WTC11 (cell line): ENCODE results near the gene ZNF43. TPM values are rescaled to one million over a fixed set of nuclear protein-coding genes. Genes with fewer than 3 reads are reported as not detected.

ENCODE experiments used
- ATAC-seq: fragments of 200-7000 bp; cut with Tn5 transposase; 2 replicates; pipeline ENCODE4 v1.10.0; 2021; ENCODE audit warnings: mild to moderate bottlenecking, moderate library complexity
- CTCF ChIA-PET: fragments of 300-600 bp; sonication (Branson Sonifier 250); formaldehyde crosslinking; loops from one replicate; lab custom pipeline; 2021; ENCODE audit warnings: antibody characterized with exemption; lab: Charles Lee
- POLR2A ChIA-PET: fragments of 350-600 bp; sonication (Branson Sonifier 250); formaldehyde crosslinking; loops from one replicate; lab custom pipeline; 2021; ENCODE audit warnings: antibody characterized with exemption; lab: Charles Lee
- DNase-seq: peaks from one replicate; pipeline ENCODE4 v3.0.0; 2021; ENCODE audit warnings: low spot score
- H3K27ac Mint-ChIP-seq: 2 replicates; pipeline ENCODE4 v1.8.0; 2021; ENCODE audit warnings: mixed read lengths
- H3K27me3 Mint-ChIP-seq: 2 replicates; pipeline ENCODE4 v1.8.0; 2021; ENCODE audit warnings: low read depth, mild to moderate bottlenecking, moderate library complexity, mixed read lengths
- H3K36me3 Mint-ChIP-seq: 2 replicates; pipeline ENCODE4 v1.8.0; 2021; ENCODE audit warnings: mixed read lengths
- H3K4me1 Mint-ChIP-seq: 2 replicates; pipeline ENCODE4 v1.8.0; 2022; ENCODE audit warnings: mixed read lengths
- H3K4me3 Mint-ChIP-seq: 2 replicates; pipeline ENCODE4 v1.8.0; 2021; ENCODE audit warnings: mild to moderate bottlenecking, moderate library complexity, mixed read lengths
- H3K9me3 Mint-ChIP-seq: 2 replicates; pipeline ENCODE4 v1.8.0; 2021; ENCODE audit warnings: mixed read lengths
- AR ChIP-seq: fragments of 250-450 bp; sonication (Bioruptor Pico); IDR thresholded peaks from 2 replicates; pipeline ENCODE4 v1.9.0; 2021; ENCODE audit warnings: mild to moderate bottlenecking
- ATF6 ChIP-seq: sonication (generic); formaldehyde crosslinking; IDR thresholded peaks from 2 replicates; pipeline ENCODE4 v1.8.1; 2023; ENCODE audit warnings: mild to moderate bottlenecking, missing genetic modification reagents
- CREB1 ChIP-seq: sonication (generic); formaldehyde crosslinking; IDR thresholded peaks from 2 replicates; pipeline ENCODE4 v1.8.0; 2023; ENCODE audit warnings: mild to moderate bottlenecking, missing genetic modification reagents
- CTCF ChIP-seq: fragments of 200-600 bp; IDR thresholded peaks from 2 replicates; pipeline ENCODE4 v1.8.0; 2022; ENCODE audit warnings: antibody characterized with exemption
- E2F4 ChIP-seq: sonication (generic); formaldehyde crosslinking; IDR thresholded peaks from 2 replicates; pipeline ENCODE4 v1.8.1; 2022; ENCODE audit warnings: low read depth, mild to moderate bottlenecking, moderate library complexity, missing genetic modification reagents, borderline replicate concordance
- EMX1 ChIP-seq: fragments of 250-450 bp; sonication (Bioruptor Pico); IDR thresholded peaks from 2 replicates; pipeline ENCODE4 v1.8.0; 2021; ENCODE audit warnings: mild to moderate bottlenecking
- FOXP4 ChIP-seq: sonication (generic); formaldehyde crosslinking; IDR thresholded peaks from 2 replicates; pipeline ENCODE4 v1.8.0; 2022; ENCODE audit warnings: mild to moderate bottlenecking, missing genetic modification reagents
- MYBL2 ChIP-seq: sonication (generic); formaldehyde crosslinking; IDR thresholded peaks from 2 replicates; pipeline ENCODE4 v1.8.1; 2023; ENCODE audit warnings: mild to moderate bottlenecking, moderate library complexity, missing genetic modification reagents
- NFYB ChIP-seq: sonication (generic); formaldehyde crosslinking; conservative IDR thresholded peaks from 2 replicates; pipeline ENCODE4 v1.8.0; 2022; ENCODE audit warnings: low read depth, missing genetic modification reagents
- PRRX2 ChIP-seq: fragments of 250-450 bp; sonication (Bioruptor Pico); IDR thresholded peaks from 2 replicates; pipeline ENCODE4 v1.8.0; 2021; ENCODE audit warnings: mild to moderate bottlenecking
- RORB ChIP-seq: fragments of 250-450 bp; sonication (Bioruptor Pico); IDR thresholded peaks from 2 replicates; pipeline ENCODE4 v1.9.0; 2021; ENCODE audit warnings: mild to moderate bottlenecking
- SOX15 ChIP-seq: fragments of 250-450 bp; sonication (Bioruptor Pico); IDR thresholded peaks from 2 replicates; pipeline ENCODE4 v1.9.0; 2021; ENCODE audit warnings: mild to moderate bottlenecking
- TEAD4 ChIP-seq: sonication (generic); formaldehyde crosslinking; IDR thresholded peaks from 2 replicates; pipeline ENCODE4 v1.8.0; 2022; ENCODE audit warnings: mild to moderate bottlenecking, missing genetic modification reagents
- ZBTB21 ChIP-seq: sonication (generic); formaldehyde crosslinking; IDR thresholded peaks from 2 replicates; pipeline ENCODE4 v1.8.1; 2023; ENCODE audit warnings: mild to moderate bottlenecking, missing genetic modification reagents, borderline replicate concordance
- ZNF219 ChIP-seq: sonication (generic); formaldehyde crosslinking; IDR thresholded peaks from 2 replicates; pipeline ENCODE4 v1.8.0; 2023; ENCODE audit warnings: missing genetic modification reagents, mild to moderate bottlenecking, borderline replicate concordance
- ZNF416 ChIP-seq: fragments of 250-450 bp; sonication (Bioruptor Pico); IDR thresholded peaks from 2 replicates; pipeline ENCODE4 v1.9.0; 2021; ENCODE audit warnings: mild to moderate bottlenecking, inconsistent platforms
- ZNF423 ChIP-seq: fragments of 250-450 bp; sonication (Bioruptor Pico); IDR thresholded peaks from 2 replicates; pipeline ENCODE4 v2.1.2; 2022; ENCODE audit warnings: mild to moderate bottlenecking, moderate library complexity
- ZNF425 ChIP-seq: fragments of 250-450 bp; sonication (Bioruptor Pico); conservative IDR thresholded peaks from 2 replicates; pipeline ENCODE4 v1.9.0; 2021; ENCODE audit warnings: mild to moderate bottlenecking
- ZSCAN18 ChIP-seq: fragments of 250-450 bp; sonication (Bioruptor Pico); IDR thresholded peaks from 2 replicates; pipeline ENCODE4 v2.1.2; 2022; ENCODE audit warnings: mild to moderate bottlenecking, moderate library complexity
- total RNA-seq: library from RNA; stranded (reverse); gene quantifications from 3 replicates; pipeline ENCODE4 v1.2.3, GENCODE V29; 2021

The ZNF43 gene
- total RNA-seq, 1 experiment from 2014 or later, result 55.2 TPM

GRCh38 chr19:21878646-21879045 lies 42.7 kb upstream of the ZNF43 start:
- peaks cover 56% of the 10 kb centered on the region for H3K36me3 Mint-ChIP-seq
- peaks cover 84% of the 10 kb centered on the region for H3K9me3 Mint-ChIP-seq
- H3K4me3 Mint-ChIP-seq, result no peak overlapping the region
- CTCF ChIA-PET, result no interaction called here
- TF ChIP-seq FOXP4 (no peak), EMX1 (CRISPR knock-in tag) (no peak), SOX15 (no peak), PRRX2 (CRISPR knock-in tag) (no peak), MYBL2 (CRISPR knock-in tag) (no peak), ZNF219 (CRISPR knock-in tag) (no peak), ZNF416 (no peak), NFYB (CRISPR knock-in tag) (no peak), CREB1 (no peak), ATF6 (no peak), ZNF425 (CRISPR knock-in tag) (no peak)
- TF ChIP-seq, all 79 proteins: peak for 0
- ATAC-seq (no peak), DNase-seq (no peak)
- Mint-ChIP-seq H3K27me3 (peaks cover 11% of the 10 kb centered on the region), H3K4me1 (no peaks in the 10 kb centered on the region), H3K27ac (no peak overlapping the region)
- POLR2A ChIA-PET, result no interaction called here

GRCh38 chr19:21877976-21878375 lies 42.0 kb upstream of the ZNF43 start:
- DNase-seq (no peak), ATAC-seq (no peak)
- Mint-ChIP-seq H3K9me3 (peaks cover 77% of the 10 kb centered on the region), H3K27me3 (peaks cover 9% of the 10 kb centered on the region), H3K36me3 (peaks cover 53% of the 10 kb centered on the region), H3K4me1 (no peaks in the 10 kb centered on the region), H3K27ac (no peak overlapping the region), H3K4me3 (no peak overlapping the region)
- POLR2A ChIA-PET, result no interaction called here
- CTCF ChIA-PET, result no interaction called here
- no peak for TF ChIP-seq SOX15
- TF ChIP-seq ZSCAN18 (CRISPR knock-in tag), result no peak
- no peak for TF ChIP-seq CTCF
- TF ChIP-seq ZNF423 (CRISPR knock-in tag), result no peak
- TF ChIP-seq ZBTB21 (CRISPR knock-in tag), result no peak
- no peak for TF ChIP-seq ZNF425 (CRISPR knock-in tag)
- no peak for TF ChIP-seq TEAD4
- no peak for TF ChIP-seq E2F4
- no peak for TF ChIP-seq AR (CRISPR knock-in tag)
- TF ChIP-seq RORB, result no peak
